HFFc6 (cell line): ENCODE results near the gene FOXQ1. TPM values are rescaled to one million over a fixed set of nuclear protein-coding genes. Genes with fewer than 3 reads are reported as not detected.
A peak's percentile ranks its signal among the peaks of the same experiment; 100 is the strongest.
"Not testable (repeated sequence)": the region's sequence is repeated elsewhere in the genome, so short reads cannot be mapped to it uniquely, and the experiment has no call there.

Experiments
- DNase-seq: peaks from one replicate; pipeline ENCODE4 v3.0.0-alpha.2; 2018
- H3K27ac Mint-ChIP-seq: 2 replicates; pipeline ENCODE4 v1.8.0; 2020; ENCODE audit warnings: mild to moderate bottlenecking, mixed read lengths
- H3K27me3 Mint-ChIP-seq: 2 replicates; pipeline ENCODE4 v1.8.0; 2021; ENCODE audit warnings: mild to moderate bottlenecking, moderate library complexity, mixed read lengths; ENCODE audit not compliant: insufficient read depth
- H3K36me3 Mint-ChIP-seq: 2 replicates; pipeline ENCODE4 v1.8.0; 2021; ENCODE audit warnings: low read depth, mixed read lengths
- H3K4me1 Mint-ChIP-seq: 2 replicates; pipeline ENCODE4 v1.8.0; 2020; ENCODE audit warnings: low read depth, mixed read lengths
- H3K4me3 Mint-ChIP-seq: 2 replicates; pipeline ENCODE4 v1.8.0; 2020; ENCODE audit warnings: mild to moderate bottlenecking, moderate library complexity, mixed read lengths
- H3K9me3 Mint-ChIP-seq: 2 replicates; pipeline ENCODE4 v1.8.0; 2020; ENCODE audit warnings: mild to moderate bottlenecking, mixed read lengths
- CTCF ChIP-seq: fragments of 200-600 bp; sonication (generic); IDR thresholded peaks from 2 replicates; pipeline ENCODE4 v1.5.0; 2021; ENCODE audit warnings: antibody characterized with exemption, mild to moderate bottlenecking
- total RNA-seq, 6 experiments: library from RNA; stranded (reverse); fragmentation: NEBNext Ultra II Directional; extraction: Animal tissue kit (Norgen Biotek cat#: 25700); gene quantifications; 2 replicates in 1 of 6; 3 replicates in 5 of 6; pipeline ENCODE4 v1.2.3, GENCODE V29; 2021

FOXQ1 gene
- total RNA-seq, 6 experiments from 2014 or later: 0.74 to 3.2 (median 2.7) TPM

- H3K36me3 Mint-ChIP-seq: peaks cover 4% of the 10 kb centered on the region
- peaks cover 37% of the 10 kb centered on the region for H3K4me1 Mint-ChIP-seq
- no peak for TF ChIP-seq CTCF
Observed at GRCh38 chr6:1317302-1317815, 5.5 kb downstream of the FOXQ1 start.

GRCh38 chr6:1318036-1318435 is 6.1 kb downstream of the FOXQ1 start:
- DNase-seq: no peak
- TF ChIP-seq CTCF: no peak
- Mint-ChIP-seq H3K27ac (no peak overlapping the region), H3K4me1 (peaks cover 43% of the 10 kb centered on the region), H3K4me3 (peak overlapping the region; percentile 39), H3K9me3 (no peaks in the 10 kb centered on the region), H3K27me3 (peaks cover 1% of the 10 kb centered on the region), H3K36me3 (peaks cover 4% of the 10 kb centered on the region)

More at GRCh38 chr6:1317302-1317815, 5.5 kb downstream of the FOXQ1 start:
- Mint-ChIP-seq H3K4me3 (peak overlapping the region; percentile 39; the same call in 1 of the 2 replicates), H3K27ac (no peak overlapping the region), H3K27me3 (peaks cover 2% of the 10 kb centered on the region), H3K9me3 (no peaks in the 10 kb centered on the region)
- DNase-seq: no peak

- H3K27me3 Mint-ChIP-seq: not testable (repeated sequence)
Observed at GRCh38 chr6:1318584-1318983, 6.7 kb downstream of the FOXQ1 start.

GRCh38 chr6:1321738-1322137 is 9.8 kb downstream of the FOXQ1 start:
- Mint-ChIP-seq H3K27ac (peak overlapping the region; percentile 78; the same call in 1 of the 2 replicates), H3K9me3 (no peaks in the 10 kb centered on the region), H3K4me1 (peaks cover 58% of the 10 kb centered on the region), H3K4me3 (no peak overlapping the region), H3K27me3 (no peaks in the 10 kb centered on the region; the same call in 1 of the 2 replicates), H3K36me3 (peaks cover 4% of the 10 kb centered on the region)
- no peak for DNase-seq
- no peak for TF ChIP-seq CTCF

More at GRCh38 chr6:1318584-1318983, 6.7 kb downstream of the FOXQ1 start:
- not testable (repeated sequence) for H3K27ac Mint-ChIP-seq, H3K36me3 Mint-ChIP-seq, DNase-seq, H3K4me3 Mint-ChIP-seq, H3K9me3 Mint-ChIP-seq
- peaks cover 48% of the 10 kb centered on the region for H3K4me1 Mint-ChIP-seq

GRCh38 chr6:1322156-1322555 is 10.3 kb downstream of the FOXQ1 start:
- DNase-seq: no peak
- TF ChIP-seq CTCF: no peak
- H3K36me3 Mint-ChIP-seq: peaks cover 4% of the 10 kb centered on the region
- peak overlapping the region; percentile 78 for H3K27ac Mint-ChIP-seq
- no peak overlapping the region for H3K4me3 Mint-ChIP-seq
- H3K4me1 Mint-ChIP-seq: peaks cover 62% of the 10 kb centered on the region
- H3K9me3 Mint-ChIP-seq: no peaks in the 10 kb centered on the region
- no peaks in the 10 kb centered on the region; the same call in 1 of the 2 replicates for H3K27me3 Mint-ChIP-seq

GRCh38 chr6:1322696-1323219 is 10.9 kb downstream of the FOXQ1 start:
- H3K36me3 Mint-ChIP-seq: peaks cover 4% of the 10 kb centered on the region
- DNase-seq: no peak
- H3K9me3 Mint-ChIP-seq: no peaks in the 10 kb centered on the region
- H3K27me3 Mint-ChIP-seq: no peaks in the 10 kb centered on the region; the same call in 1 of the 2 replicates
- peak overlapping the region; percentile 78 for H3K27ac Mint-ChIP-seq
- H3K4me3 Mint-ChIP-seq: no peak overlapping the region
- peaks cover 68% of the 10 kb centered on the region for H3K4me1 Mint-ChIP-seq
- no peak for TF ChIP-seq CTCF
